GM18909 (cell line): ENCODE measurements around the gene SMAD4.
"Not testable (repeated sequence)": the region's sequence is repeated elsewhere in the genome, so short reads cannot be mapped to it uniquely, and the experiment has no call there.

Source experiments
- ATAC-seq: cut with Tn5 transposase; IDR thresholded peaks from one replicate; pipeline ENCODE4 v1.9.1; 2021; ENCODE audit warnings: mild to moderate bottlenecking; ENCODE audit not compliant: unreplicated experiment, poor library complexity

SMAD4 gene

DNA sequence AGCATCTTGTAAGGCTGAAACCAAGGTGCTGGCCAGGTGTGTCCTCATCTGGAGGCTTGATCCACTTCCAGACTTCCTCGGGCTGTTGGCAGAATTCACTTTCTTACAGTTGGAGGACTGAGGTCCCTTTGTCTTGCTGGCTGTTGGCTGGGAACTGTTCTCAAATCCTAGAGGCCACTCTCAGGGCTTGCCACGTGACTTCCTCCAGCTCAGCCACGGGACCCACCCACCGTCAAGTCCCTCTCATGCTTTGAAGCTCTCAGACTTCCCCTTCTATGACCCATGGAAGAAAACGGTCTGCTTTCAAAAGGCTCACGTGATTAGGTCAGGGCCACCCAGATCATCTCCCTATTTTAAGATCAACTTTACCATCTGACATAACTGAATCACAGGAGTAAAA, 77.1 kb downstream of the SMAD4 start:
- ATAC-seq = peak; percentile 53

DNA sequence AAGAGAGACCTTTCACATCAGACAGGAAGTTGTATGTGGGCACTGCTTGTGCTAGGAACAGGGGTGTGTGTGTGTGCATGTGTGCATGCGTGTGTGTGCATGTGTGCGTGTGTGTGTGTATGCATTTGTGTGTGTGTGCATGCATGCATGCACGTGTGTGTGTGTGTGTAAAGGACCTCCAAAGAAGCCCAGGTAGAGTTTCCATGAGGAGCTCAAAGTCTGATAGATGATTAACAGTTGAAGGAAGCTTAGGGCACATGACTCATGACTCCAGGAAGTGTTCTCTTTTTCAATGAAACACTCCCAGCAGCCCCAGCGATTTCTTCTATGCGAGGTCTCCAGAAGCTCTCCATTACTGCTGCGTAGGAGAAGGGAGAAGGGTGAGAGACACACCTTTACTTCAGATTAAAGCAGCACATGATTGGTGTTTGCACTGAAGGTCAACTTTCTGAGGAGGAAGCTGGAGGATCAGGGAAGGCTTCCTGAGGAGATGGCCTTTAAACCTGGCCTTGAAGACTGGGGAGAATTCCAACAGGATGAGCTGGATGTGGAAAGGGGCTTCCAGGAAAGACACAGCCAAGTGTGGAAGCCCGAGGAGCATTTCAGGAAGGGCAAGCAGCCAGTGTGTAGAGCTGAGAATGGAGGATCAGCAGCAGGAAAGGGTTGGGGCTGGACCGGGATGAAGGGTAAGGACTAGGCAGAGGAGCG, 77.7 kb downstream of the SMAD4 start:
- peak; percentile 21 for ATAC-seq

DNA sequence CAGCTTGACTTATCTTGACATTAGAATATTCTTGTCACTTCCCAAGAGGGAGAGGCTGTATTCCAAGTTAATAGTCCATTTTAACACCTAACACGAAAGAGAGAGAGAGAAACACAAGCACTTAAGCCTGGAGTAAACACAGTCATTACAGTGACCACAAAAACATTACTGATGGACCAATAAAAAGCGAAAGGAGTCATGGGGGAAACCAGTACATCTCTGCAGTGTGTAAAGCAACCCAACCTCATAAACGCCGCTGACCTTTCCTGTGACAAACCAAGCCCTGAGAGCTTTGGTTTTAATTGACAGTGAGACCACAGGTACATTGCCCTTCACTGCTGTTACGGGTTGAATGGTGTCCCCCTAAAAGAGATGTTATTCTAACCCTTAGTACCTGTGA, 78.3 kb downstream of the SMAD4 start:
- no peak for ATAC-seq

DNA sequence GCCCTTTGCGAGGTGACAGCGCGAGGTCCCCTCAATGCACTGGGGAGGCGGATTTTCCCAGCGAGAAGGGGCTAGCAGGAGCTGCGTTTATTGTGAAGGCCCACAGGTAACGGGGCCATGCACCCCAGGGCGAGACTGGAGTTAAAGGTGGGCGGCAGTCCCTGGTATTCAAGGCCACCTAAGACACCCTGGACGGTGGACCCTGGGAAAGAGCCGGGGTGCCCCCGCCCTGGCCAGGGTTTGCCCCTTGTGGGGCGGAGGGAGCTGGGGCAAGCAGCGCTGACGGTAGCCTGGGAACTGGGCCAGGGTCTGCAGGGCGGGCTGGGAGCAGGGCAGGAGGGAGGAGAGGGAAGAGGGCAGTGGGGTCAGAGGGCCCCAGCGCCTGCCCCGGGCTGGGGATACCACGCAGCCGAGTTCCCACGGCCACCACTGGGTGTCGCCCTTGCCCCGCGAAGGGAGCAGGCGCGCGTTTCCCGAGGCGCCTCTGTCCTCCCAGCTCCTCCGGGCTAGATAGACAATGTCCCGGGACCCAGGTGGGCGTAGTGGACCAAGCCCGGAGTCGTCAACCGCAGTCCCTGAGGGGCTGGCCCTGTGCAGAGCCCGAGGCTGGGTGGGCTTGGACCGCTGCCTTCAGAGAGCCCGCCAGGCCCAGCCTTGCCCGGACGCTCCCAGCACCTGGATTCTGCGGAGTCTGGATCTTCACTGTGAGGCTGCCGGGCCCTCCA, 80.2 kb downstream of the SMAD4 start:
- peak; percentile 87 for ATAC-seq

DNA sequence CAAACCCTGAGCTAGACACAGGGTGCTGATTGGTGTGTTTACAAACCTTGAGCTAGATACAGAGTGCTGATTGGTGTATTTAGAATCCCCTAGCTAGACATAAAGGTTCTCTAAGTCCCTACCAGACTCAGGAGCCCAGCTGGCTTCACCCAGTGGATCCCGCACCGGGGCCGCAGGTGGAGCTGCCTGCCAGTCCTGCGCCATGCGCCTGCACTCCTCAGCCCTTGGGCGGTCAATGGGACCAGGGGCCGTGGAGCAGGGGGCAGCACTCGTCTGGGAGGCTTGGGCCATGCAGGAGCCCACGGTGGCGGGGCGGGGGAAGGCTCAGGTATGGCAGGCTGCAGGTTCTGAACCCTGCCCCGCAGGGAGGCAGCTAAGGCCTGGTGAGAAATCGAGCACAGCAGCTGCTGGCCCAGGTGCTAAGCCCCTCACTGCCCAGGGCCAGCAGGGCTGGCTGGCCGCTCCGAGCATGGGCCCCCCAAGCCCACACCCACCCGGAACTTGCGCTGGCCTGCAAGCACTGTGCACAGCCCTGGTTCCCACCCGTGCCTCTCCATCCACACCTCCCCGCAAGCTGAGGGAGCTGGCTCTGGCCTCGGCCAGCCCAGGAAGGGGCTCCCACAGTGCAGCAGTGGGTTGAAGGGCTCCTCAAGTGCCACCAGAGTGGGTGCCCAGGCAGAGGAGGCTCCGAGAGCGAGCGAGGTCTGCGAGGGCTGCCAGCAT, 81.8 kb downstream of the SMAD4 start:
- not testable (repeated sequence) for ATAC-seq

DNA sequence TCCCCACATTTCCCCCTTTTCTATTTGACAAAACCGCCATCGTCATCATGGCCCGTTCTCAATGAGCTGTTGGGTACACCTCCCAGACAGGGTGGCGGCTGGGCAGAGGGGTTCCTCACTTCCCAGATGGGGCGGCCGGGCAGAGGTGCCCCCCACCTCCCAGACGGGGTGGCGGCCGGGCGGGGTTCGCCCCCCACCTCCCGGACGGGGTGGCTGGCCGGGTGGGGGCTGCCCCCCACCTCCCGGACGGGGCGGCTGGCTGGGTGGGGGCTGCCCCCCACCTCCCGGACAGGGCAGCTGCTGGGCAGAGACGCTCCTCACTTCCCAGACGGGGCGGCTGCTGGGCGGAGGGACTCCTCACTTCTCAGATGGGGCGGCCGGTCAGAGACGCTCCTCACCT, 87.0 kb downstream of the SMAD4 start:
- ATAC-seq = not testable (repeated sequence)

DNA sequence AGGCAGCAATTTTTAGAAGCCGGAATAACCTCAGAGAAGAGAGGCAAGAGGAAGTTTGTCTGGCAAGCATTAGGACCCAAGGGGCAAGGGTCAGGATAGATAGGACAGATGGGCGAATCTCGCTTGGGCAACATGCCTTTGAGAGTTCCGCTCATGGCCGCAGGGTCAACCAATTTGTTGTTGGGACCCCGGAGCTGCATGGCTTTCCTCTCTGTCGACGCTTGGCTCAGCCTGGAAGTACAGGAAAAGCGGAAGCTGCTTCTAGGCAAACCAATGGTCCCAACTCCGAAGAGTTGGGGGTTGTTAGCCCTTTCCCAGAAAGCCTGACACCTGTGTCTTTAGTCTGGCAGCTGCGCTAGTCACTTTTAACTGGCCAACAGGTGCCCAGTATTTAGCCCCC, 89.5 kb downstream of the SMAD4 start:
- not testable (repeated sequence) for ATAC-seq

DNA sequence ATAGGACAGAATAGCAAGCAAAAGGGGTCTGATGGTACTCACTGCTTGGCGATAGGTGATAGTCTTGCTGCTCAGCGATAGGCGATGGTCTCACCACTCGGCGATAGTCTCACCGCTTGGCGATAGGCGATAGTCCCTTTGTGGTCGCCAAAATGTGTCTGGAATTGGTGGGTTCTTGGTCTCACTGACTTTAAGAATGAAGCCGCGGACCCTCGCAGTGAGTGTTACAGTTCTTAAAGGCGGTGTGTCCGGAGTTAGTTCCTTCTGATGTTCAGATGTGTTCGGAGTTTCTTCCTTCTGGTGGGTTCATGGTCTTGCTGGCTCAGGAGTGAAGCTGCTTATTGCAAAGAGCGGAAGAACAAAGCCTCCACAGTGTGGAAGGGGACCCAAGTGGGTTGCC, 90.0 kb downstream of the SMAD4 start:
- not testable (repeated sequence) for ATAC-seq

DNA sequence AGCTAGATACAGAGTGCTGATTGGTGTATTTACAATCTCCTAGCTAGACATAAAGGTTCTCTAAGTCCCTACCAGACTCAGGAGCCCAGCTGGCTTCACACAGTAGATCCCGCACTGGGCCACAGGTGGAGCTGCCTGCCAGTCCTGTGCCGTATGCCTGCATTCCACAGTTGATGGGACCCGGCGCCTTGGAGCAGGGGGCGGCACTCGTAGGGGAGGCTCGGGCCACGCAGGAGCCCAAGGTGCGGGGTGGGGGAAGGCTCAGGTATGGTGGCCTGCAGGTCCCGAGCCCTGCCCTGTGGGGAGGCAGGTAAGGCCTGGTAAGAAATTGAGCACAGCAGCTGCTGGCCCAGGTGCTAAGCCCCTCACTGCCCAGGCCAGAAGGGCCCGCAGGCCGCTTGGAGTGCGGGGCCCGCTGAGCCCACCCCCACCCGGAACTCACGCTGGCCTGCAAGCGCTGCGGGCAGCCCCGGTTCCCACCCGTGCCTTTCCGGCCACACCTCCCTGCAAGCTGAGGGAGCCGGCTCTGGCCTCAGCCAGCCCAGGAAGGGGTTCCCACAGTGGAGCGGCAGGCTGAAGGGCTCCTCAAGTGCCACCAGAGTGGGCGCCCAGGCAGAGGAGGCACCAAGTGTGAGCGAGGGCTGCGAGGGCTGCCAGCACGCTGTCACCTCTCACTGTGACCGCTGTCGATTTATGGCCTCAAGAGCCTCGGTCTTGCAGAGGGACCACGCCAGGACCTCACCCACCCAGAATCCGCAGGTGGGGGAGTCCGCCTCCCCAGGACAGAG, 91.0 kb downstream of the SMAD4 start:
- ATAC-seq = no peak

DNA sequence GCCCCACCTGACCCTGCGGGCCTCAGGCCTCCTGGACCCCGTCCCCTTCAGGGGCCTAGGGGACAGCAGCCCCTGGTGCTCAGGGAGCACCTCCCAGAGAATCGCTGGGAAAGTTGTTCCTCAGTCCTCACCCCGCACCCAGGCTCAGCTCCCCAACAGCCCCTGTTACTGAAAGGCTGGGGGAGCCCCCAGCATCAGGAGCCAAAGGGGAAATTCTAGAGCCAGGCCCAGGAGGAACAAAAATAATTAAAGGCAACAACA, 91.5 kb downstream of the SMAD4 start:
- ATAC-seq = no peak

DNA sequence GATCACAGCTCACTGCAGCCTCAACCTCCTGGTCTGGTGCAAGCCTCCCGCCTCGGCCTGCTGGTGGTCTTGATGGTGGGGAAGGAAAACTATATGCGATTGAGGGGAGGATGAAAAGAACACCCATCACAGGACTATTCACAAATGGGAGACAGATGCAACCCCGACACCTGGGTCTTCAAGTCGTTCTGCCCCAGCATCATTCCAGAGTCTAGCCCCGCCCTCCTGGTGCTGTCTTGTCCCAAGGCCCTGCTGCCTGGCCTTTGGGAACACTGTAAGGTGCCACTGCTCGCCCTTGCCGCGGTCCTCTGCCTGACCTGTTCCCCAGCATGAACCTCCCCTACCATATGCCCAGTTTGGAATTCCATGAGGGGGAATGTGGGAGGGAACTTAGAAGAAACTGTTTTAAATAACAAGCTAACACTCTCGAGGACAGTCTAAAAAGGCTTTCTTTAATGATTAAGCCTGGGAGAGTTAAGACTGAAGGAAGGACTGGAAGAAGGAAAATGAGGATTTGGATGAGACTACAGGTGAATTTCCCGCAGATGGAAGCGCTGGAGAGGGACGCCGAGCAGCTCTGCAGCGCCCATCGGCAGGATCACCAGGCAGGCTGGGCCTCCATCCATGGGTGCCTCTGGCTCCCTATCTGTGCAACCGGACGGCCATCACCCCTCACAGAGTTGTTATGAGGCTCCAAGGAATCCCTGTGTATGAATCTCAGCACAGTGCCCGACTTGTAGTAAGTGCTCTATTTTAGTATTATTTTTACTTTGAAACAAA, 92.4 kb downstream of the SMAD4 start:
- no peak for ATAC-seq

DNA sequence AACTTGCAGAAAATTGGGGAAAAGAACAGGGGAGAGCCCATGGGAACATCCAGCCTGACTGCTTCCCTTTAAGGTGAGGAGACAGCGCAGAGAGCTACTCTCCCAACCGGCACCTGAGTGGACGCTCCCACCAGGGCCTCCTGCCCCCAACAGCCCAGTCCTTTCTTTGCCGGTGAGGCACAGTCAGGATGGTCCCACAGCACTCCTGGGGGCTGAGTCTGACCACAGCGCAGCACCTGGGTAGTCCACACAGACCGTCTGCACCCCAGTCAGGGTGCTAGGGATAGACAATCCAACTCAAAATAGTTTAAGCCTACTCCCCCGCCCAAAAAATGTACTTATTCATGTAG, 93.0 kb downstream of the SMAD4 start:
- no peak for ATAC-seq

DNA sequence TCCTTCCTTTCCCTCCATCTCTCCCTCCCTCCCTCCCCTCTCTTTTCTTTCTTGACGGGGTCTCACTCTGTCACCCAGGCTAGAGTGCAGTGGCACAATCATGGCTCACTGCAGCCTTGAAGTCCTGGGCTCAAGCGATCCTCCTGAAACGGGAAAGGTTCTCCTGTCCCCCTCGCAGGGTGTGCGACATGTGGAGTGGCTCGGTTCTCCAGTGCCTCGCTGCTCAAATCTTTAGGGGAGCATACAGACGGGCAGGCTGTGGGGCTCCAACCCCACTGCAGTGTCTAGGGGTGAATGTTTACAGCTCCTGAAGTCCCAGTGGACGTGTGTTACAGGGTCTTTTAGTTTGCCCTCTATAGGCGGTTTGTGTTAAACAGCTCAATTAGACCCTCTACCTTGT, 93.5 kb downstream of the SMAD4 start:
- ATAC-seq = no peak

DNA sequence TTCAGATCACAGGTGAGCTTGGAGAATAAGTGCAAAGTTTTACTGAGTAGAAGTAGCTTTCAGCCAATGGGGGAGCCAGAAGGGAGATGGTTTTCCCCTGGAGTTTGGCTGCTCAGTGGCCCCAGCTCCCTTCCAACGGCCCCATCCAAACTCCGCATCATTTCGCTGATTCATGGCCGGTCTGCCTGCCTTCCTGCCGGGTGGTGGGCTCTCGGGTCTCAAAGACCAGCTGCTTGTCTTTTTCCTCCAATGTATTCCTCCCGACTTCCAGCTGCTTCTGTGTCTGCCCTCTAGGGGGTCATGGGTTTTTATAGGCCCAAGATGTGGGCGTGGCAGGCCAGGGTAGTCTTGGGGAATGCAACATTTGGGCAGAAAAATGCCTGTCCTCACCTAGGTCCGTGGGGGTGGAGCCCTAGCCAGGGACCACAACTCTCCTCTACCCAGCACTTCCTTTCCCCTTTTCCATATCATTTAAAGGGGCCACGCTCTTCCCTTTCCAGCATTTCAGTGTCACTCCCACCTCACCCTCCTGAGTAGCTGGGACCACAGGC, 94.0 kb downstream of the SMAD4 start:
- ATAC-seq = no peak

DNA sequence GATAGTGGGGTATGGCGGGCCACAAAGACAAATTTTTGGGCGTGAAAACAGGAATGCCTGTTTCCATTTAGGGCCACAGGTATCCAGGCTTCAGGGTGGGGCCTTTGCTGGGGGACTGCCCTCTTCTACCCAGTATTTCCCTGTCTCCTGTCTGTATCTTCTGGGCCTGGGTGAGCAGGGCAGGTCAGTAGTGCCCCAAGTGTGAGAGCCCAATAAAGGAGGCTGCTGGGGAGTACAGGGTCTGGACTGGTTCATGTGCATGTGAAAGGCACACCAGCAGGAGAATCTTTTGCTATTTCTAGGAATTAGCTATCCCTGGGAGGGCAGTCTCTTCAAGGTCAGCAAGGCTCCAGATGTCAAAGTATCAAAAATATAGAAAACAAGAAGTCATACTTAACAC, 96.0 kb downstream of the SMAD4 start:
- no peak for ATAC-seq

DNA sequence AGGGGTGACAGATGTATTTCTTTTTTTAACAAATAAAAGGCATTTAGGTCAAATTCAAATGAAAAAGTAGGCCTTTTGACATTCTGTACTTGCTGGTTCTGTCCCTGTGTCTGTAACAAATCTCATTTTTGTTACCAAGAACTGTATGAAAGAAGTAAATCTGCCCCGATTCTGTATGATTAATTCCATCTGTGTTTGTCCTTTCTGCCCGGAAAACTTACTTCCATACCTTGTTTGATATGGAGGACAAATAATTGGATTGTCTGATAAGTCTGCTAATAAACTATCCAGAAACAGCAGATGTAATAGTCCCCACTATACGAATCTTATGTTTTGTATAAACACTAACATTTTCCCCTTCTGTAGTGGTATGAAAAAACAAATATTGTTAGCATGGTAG, 97.7 kb downstream of the SMAD4 start:
- no peak for ATAC-seq

DNA sequence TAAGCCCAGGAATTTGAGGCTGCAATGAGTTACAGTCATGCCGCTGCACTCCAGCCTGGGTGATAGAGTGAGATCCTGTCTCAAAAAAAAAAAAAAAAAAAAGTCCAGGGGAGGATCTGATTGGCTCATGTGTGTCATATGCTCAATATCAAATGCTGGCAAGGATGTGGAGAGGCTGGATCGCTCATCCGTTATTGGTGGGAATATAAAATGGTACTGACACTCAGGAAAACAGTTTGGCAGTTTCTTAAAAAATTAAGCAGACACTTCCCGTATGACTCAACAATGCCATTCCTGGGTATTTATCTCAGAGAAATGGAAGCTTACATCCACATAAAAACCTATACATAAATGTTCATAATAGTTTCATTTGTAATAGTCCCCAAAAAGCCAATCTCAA, 98.5 kb downstream of the SMAD4 start:
- no peak for ATAC-seq

DNA sequence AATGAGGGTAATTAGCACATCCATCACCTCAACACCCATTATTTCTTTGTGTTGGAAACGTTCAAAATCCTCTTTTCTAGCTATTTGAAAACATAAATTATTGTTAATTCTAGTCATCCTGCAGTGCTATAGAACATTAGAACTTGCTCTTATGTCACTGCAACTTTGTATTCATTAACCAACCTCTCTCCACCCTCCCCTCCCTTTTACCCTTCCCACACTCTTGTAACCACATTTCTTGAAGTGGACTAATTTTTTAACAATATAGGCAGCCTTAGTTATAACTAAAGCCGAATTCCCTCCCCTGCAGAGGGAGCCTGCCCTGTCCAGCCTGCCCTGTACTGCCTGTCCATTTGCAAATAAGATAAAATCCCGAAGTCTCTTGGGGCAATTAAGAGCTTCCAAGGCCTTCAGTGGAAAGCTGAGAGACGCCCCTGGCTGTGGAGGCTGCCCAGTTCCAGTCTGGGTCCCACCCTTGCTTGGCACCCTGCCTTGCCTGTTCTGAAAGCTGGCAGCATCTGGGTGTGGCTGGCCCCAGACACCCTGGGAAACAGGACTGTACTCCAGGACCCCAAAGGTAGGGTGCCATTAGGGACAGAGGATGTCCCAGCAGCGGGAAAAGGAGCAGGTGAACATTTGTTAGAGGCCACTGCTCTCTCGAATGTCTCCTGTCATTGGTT, 102.4 kb downstream of the SMAD4 start:
- ATAC-seq = peak; percentile 66

DNA sequence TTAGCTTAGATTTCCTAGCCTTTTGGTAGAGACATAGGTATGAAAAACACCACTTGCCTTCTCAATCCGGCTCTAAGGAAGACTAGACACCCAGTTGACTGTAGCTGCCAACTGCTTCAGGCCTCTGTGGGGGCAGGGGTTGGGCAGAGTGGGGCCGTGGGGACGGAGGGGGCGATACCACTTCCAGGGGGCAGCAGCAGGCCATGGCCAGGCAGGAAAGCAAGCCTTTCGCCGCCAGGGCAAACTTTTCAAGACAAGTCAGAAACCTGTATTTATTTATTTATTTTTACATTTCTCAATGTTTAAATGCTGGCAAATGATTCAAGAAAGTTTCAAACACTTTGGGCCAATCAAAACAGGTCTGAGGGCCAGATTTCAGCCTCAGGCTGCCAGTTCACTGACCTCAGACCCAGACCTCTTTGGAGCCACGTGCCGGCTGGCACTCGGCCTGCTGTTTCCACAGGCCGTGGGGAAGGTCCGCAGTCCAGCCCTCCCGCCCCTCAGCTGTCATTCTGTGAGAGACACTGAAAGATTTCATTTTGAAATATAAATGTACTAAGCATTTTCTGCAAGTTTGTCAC, 103.7 kb downstream of the SMAD4 start:
- no peak for ATAC-seq
